GM23338 (cell line): Measurements from ENCODE around the gene POU2F3. TPM values are rescaled to one million over a fixed set of nuclear protein-coding genes. Genes with fewer than 3 reads are reported as not detected.

ENCODE experiments used
- ATAC-seq: fragments of 200-7000 bp; cut with Tn5 transposase; 3 replicates; pipeline ENCODE4 v1.9.1; 2020
- DNase-seq: peaks from one replicate; pipeline ENCODE4 v3.0.0-alpha.2; 2015; ENCODE audit warnings: low spot score
- H2AFZ ChIP-seq: fragments of 200-600 bp; sonication (generic); 2 replicates; pipeline ENCODE4 v1.8.0; 2016; ENCODE audit warnings: antibody characterized with exemption, mild to moderate bottlenecking, moderate library complexity
- H3F3A ChIP-seq: fragments of 200-600 bp; sonication (generic); replicated peaks from 2 replicates; pipeline ENCODE4 v1.8.0; 2017; ENCODE audit warnings: antibody characterized with exemption, mixed run types, low read depth
- H3K27ac ChIP-seq: fragments of 200-600 bp; sonication (generic); 2 replicates; pipeline ENCODE4 v1.6.1; 2016; ENCODE audit warnings: low read depth
- H3K27me3 ChIP-seq: fragments of 200-600 bp; sonication (generic); 2 replicates; pipeline ENCODE4 v1.8.0; 2016; ENCODE audit warnings: mild to moderate bottlenecking, mixed run types, moderate library complexity; ENCODE audit not compliant: insufficient read depth
- H3K36me3 ChIP-seq: fragments of 200-600 bp; sonication (generic); 2 replicates; pipeline ENCODE4 v1.8.0; 2016; ENCODE audit warnings: mild to moderate bottlenecking; ENCODE audit not compliant: insufficient read depth
- H3K4me1 ChIP-seq: fragments of 200-600 bp; sonication (generic); 2 replicates; pipeline ENCODE4 v1.8.0; 2016; ENCODE audit warnings: mild to moderate bottlenecking, moderate library complexity; ENCODE audit not compliant: insufficient read depth
- H3K4me2 ChIP-seq: fragments of 200-600 bp; sonication (generic); 2 replicates; pipeline ENCODE4 v1.7.1; 2017; ENCODE audit warnings: mixed run types
- H3K4me3 ChIP-seq: fragments of 200-600 bp; sonication (generic); 2 replicates; pipeline ENCODE4 v1.6.1; 2016; ENCODE audit warnings: mixed run types
- H3K79me2 ChIP-seq: fragments of 200-600 bp; sonication (generic); replicated peaks from 2 replicates; pipeline ENCODE4 v1.8.0; 2017; ENCODE audit warnings: mild to moderate bottlenecking; ENCODE audit not compliant: insufficient read depth
- H3K9me2 ChIP-seq: fragments of 200-600 bp; sonication (generic); 2 replicates; pipeline ENCODE4 v1.8.0; 2017; ENCODE audit not compliant: insufficient read depth
- H4K20me1 ChIP-seq: fragments of 200-600 bp; sonication (generic); replicated peaks from 2 replicates; pipeline ENCODE4 v1.8.0; 2017; ENCODE audit warnings: mild to moderate bottlenecking; ENCODE audit not compliant: insufficient read depth
- H3K27ac Mint-ChIP-seq: 2 replicates; pipeline ENCODE4 v1.8.0; 2020; ENCODE audit warnings: inconsistent platforms, mild to moderate bottlenecking, moderate library complexity, mixed read lengths
- H3K27me3 Mint-ChIP-seq: 3 replicates; pipeline ENCODE4 v1.8.0; 2022; ENCODE audit warnings: low read depth, mild to moderate bottlenecking, moderate library complexity, mixed read lengths, inconsistent platforms; ENCODE audit not compliant: insufficient read depth, poor library complexity
- H3K36me3 Mint-ChIP-seq: 3 replicates; pipeline ENCODE4 v1.8.0; 2021; ENCODE audit warnings: low read depth, mild to moderate bottlenecking, inconsistent platforms, moderate library complexity, mixed read lengths
- H3K4me1 Mint-ChIP-seq: 3 replicates; pipeline ENCODE4 v1.8.0; 2020; ENCODE audit warnings: mild to moderate bottlenecking, inconsistent platforms, mixed read lengths
- H3K4me3 Mint-ChIP-seq: 3 replicates; pipeline ENCODE4 v1.8.0; 2021; ENCODE audit warnings: moderate library complexity, mild to moderate bottlenecking, inconsistent platforms, mixed read lengths
- H3K9me3 Mint-ChIP-seq: 3 replicates; pipeline ENCODE4 v1.8.0; 2020; ENCODE audit warnings: moderate library complexity, mild to moderate bottlenecking, inconsistent platforms, mixed read lengths
- NANOG ChIP-seq: IDR thresholded peaks from 2 replicates; pipeline ENCODE4 v1.6.1; 2016; ENCODE audit warnings: antibody characterized with exemption, borderline replicate concordance
- REST ChIP-seq: IDR thresholded peaks from one replicate; pipeline ENCODE4 v1.6.1; 2018; ENCODE audit warnings: antibody characterized with exemption; ENCODE audit not compliant: unreplicated experiment
- polyA plus RNA-seq: library from polyadenylated mRNA; unstranded; fragments of >200 nt; fragmentation: Nextera tagmentation; extraction: Ambion mirVana; gene quantifications from 2 replicates; pipeline ENCODE4 v1.2.1, GENCODE V29; 2016
- total RNA-seq: library from RNA; depleted of rRNA; stranded (reverse); fragments of >200 nt; shearing (Covaris generic); gene quantifications from 2 replicates; pipeline ENCODE4 v1.2.3, GENCODE V29; 2014
- TF ChIP-seq, protein P1 (sequence below): IDR thresholded peaks from 2 replicates; pipeline ENCODE4 v1.6.1; 2016; ENCODE audit warnings: antibody characterized with exemption
- TF ChIP-seq, protein P2 (sequence below): fragments of 250-450 bp; sonication (Bioruptor Pico); IDR thresholded peaks from 2 replicates; pipeline ENCODE4 v1.5.0; 2020; ENCODE audit warnings: mild to moderate bottlenecking, moderate library complexity

POU2F3 gene
- total and polyA plus RNA-seq, 2 experiments from 2014 or later = 0.45 to 0.79 TPM

DNA sequence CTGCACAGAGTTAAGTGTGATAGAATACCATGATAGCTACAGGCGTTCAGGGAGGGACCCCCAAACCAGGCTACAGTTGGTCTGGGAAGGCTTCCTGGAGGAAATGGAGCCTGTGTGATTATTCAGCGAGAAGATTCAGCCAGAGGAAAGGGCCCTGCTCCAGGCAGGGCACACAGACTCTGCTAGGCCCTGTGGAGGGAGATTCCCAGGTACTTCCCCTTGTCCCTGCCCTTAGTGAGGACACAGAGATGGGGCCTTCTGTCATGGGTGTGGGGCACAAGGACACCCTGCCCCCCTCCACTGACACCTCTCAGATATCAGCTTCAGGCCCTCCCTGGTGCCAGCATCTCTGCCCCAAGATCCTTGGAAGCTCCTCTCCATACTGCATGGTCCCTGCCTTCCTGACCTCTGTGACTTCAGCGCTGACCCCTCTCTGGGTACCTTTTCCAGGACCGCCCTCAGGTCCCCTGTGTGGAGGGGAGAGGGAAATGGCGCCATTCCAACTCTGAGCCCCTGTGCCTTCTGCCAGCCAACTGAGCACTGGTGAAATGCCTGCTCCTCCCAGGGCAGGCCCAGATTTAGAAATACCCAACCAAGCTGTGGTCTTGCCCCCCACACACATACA lies 12.6 kb upstream of the POU2F3 start:
- H3K79me2 ChIP-seq = no peaks in the 10 kb centered on the region
- H3K9me2 ChIP-seq = no peaks in the 10 kb centered on the region
- no peak overlapping the region for H3K27ac ChIP-seq
- Mint-ChIP-seq H3K9me3 (no peaks in the 10 kb centered on the region), H3K36me3 (no peaks in the 10 kb centered on the region), H3K27me3 (peaks cover 12% of the 10 kb centered on the region), H3K4me1 (peaks cover 22% of the 10 kb centered on the region), H3K4me3 (no peak overlapping the region), H3K27ac (no peak overlapping the region)
- H3K27me3 ChIP-seq = no peaks in the 10 kb centered on the region
- no peaks in the 10 kb centered on the region for H3K36me3 ChIP-seq
- H3F3A ChIP-seq = no peaks in the 10 kb centered on the region
- H3K4me2 ChIP-seq = no peak overlapping the region
- no peak overlapping the region for H3K4me3 ChIP-seq
- DNase-seq (no peak), ATAC-seq (no peak)
- H4K20me1 ChIP-seq = no peaks in the 10 kb centered on the region
- H2AFZ ChIP-seq = no peak overlapping the region
- H3K4me1 ChIP-seq = 0 out of 2 replicates have a peak, but pooled peaks cover 4% of the 10 kb centered on the region
- TF ChIP-seq NANOG = no peak
- TF ChIP-seq REST = no peak
- TF ChIP-seq, protein P1, sequence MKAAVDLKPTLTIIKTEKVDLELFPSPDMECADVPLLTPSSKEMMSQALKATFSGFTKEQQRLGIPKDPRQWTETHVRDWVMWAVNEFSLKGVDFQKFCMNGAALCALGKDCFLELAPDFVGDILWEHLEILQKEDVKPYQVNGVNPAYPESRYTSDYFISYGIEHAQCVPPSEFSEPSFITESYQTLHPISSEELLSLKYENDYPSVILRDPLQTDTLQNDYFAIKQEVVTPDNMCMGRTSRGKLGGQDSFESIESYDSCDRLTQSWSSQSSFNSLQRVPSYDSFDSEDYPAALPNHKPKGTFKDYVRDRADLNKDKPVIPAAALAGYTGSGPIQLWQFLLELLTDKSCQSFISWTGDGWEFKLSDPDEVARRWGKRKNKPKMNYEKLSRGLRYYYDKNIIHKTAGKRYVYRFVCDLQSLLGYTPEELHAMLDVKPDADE = no peak
- TF ChIP-seq, protein P2, sequence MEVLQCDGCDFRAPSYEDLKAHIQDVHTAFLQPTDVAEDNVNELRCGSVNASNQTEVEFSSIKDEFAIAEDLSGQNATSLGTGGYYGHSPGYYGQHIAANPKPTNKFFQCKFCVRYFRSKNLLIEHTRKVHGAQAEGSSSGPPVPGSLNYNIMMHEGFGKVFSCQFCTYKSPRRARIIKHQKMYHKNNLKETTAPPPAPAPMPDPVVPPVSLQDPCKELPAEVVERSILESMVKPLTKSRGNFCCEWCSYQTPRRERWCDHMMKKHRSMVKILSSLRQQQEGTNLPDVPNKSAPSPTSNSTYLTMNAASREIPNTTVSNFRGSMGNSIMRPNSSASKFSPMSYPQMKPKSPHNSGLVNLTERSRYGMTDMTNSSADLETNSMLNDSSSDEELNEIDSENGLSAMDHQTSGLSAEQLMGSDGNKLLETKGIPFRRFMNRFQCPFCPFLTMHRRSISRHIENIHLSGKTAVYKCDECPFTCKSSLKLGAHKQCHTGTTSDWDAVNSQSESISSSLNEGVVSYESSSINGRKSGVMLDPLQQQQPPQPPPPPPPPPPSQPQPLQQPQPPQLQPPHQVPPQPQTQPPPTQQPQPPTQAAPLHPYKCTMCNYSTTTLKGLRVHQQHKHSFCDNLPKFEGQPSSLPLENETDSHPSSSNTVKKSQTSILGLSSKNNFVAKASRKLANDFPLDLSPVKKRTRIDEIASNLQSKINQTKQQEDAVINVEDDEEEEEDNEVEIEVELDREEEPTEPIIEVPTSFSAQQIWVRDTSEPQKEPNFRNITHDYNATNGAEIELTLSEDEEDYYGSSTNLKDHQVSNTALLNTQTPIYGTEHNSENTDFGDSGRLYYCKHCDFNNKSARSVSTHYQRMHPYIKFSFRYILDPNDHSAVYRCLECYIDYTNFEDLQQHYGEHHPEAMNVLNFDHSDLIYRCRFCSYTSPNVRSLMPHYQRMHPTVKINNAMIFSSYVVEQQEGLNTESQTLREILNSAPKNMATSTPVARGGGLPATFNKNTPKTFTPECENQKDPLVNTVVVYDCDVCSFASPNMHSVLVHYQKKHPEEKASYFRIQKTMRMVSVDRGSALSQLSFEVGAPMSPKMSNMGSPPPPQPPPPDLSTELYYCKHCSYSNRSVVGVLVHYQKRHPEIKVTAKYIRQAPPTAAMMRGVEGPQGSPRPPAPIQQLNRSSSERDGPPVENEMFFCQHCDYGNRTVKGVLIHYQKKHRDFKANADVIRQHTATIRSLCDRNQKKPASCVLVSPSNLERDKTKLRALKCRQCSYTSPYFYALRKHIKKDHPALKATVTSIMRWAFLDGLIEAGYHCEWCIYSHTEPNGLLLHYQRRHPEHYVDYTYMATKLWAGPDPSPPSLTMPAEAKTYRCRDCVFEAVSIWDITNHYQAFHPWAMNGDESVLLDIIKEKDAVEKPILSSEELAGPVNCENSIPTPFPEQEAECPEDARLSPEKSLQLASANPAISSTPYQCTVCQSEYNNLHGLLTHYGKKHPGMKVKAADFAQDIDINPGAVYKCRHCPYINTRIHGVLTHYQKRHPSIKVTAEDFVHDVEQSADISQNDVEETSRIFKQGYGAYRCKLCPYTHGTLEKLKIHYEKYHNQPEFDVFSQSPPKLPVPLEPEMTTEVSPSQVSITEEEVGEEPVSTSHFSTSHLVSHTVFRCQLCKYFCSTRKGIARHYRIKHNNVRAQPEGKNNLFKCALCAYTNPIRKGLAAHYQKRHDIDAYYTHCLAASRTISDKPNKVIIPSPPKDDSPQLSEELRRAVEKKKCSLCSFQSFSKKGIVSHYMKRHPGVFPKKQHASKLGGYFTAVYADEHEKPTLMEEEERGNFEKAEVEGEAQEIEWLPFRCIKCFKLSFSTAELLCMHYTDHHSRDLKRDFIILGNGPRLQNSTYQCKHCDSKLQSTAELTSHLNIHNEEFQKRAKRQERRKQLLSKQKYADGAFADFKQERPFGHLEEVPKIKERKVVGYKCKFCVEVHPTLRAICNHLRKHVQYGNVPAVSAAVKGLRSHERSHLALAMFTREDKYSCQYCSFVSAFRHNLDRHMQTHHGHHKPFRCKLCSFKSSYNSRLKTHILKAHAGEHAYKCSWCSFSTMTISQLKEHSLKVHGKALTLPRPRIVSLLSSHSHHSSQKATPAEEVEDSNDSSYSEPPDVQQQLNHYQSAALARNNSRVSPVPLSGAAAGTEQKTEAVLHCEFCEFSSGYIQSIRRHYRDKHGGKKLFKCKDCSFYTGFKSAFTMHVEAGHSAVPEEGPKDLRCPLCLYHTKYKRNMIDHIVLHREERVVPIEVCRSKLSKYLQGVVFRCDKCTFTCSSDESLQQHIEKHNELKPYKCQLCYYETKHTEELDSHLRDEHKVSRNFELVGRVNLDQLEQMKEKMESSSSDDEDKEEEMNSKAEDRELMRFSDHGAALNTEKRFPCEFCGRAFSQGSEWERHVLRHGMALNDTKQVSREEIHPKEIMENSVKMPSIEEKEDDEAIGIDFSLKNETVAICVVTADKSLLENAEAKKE (CRISPR knock-in tag) = no peak
